Spleen (tissue), 11 donors: ENCODE measurements around the gene CRIP1. TPM values are rescaled to one million over a fixed set of nuclear protein-coding genes. Genes with fewer than 3 reads are reported as not detected.

ENCODE experiments used
- DNase-seq: peaks from one replicate; pipeline ENCODE4 v3.0.0-alpha.2; 2020
- H3K27ac ChIP-seq, 8 donors: fragments of 200-600 bp; sonication (generic) in 7 of 8; 1 replicate in 4 of 8; 2 replicates in 4 of 8; pipeline versions ENCODE4 v1.5.0 to v1.8.0; 2016 to 2021; ENCODE audit warnings: inconsistent platforms in 4 of 8, mild to moderate bottlenecking in 4 of 8, moderate library complexity in 1 of 8
- H3K27me3 ChIP-seq, 7 donors: fragments of 200-600 bp; sonication (generic) in 6 of 7; replicated peaks in 1 of 7; 1 replicate in 4 of 7; 2 replicates in 3 of 7; pipeline versions ENCODE4 v1.5.0 to v1.8.0; 2016 to 2021; ENCODE audit warnings: inconsistent platforms in 3 of 7, mild to moderate bottlenecking in 1 of 7
- H3K36me3 ChIP-seq, 6 donors: fragments of 200-600 bp; sonication (generic) in 5 of 6; 1 replicate in 4 of 6; 2 replicates in 2 of 6; pipeline versions ENCODE4 v1.5.0 to v1.8.0; 2016 to 2021; ENCODE audit warnings: inconsistent platforms in 2 of 6
- H3K4me1 ChIP-seq, 6 donors: fragments of 200-600 bp; sonication (generic) in 5 of 6; 1 replicate in 3 of 6; 2 replicates in 3 of 6; pipeline versions ENCODE4 v1.5.0 to v1.8.0; 2016 to 2021; ENCODE audit warnings: inconsistent platforms in 3 of 6
- H3K4me3 ChIP-seq, 8 donors: fragments of 200-600 bp; sonication (generic) in 7 of 8; 1 replicate in 4 of 8; 2 replicates in 4 of 8; pipeline versions ENCODE4 v1.5.0 to v1.8.0; 2016 to 2021; ENCODE audit warnings: inconsistent platforms in 4 of 8, mild to moderate bottlenecking in 4 of 8, moderate library complexity in 2 of 8
- H3K9me3 ChIP-seq, 8 donors: fragments of 200-600 bp; sonication (generic) in 7 of 8; 1 replicate in 4 of 8; 2 replicates in 4 of 8; pipeline versions ENCODE4 v1.5.0 to v1.8.0; 2016 to 2021; ENCODE audit warnings: inconsistent platforms in 4 of 8
- POLR2A ChIP-seq, 3 donors: fragments of 450-650 bp; IDR thresholded peaks; one replicate each; pipeline ENCODE4 v1.5.1; 2017; ENCODE audit warnings: antibody characterized with exemption in 3 of 3, mild to moderate bottlenecking in 1 of 3
- POLR2AphosphoS5 ChIP-seq, 3 donors: sonication (generic); formaldehyde crosslinking; IDR thresholded peaks; one replicate each; pipeline ENCODE4 v1.5.1; 2017; ENCODE audit warnings: antibody characterized with exemption in 3 of 3
- WGBS, 5 donors: extraction: QIAGEN DNeasy Blood & Tissue Kit in 3 of 5; methylation state at CpG; one replicate each; pipeline versions ENCODE4 v1.1.5 to v1.1.7; 2013 to 2018; 5-methylcytosine and 5-hydroxymethylcytosine counted together
- intact Hi-C: fragments of 100-400 bp; cut with DNase I; formaldehyde crosslinking; loops from one replicate; pipeline ENCODE4 v1.15.0; 2023; ENCODE audit warnings: low total_unique reads
- polyA plus RNA-seq, 3 donors: library from polyadenylated mRNA; stranded (reverse); fragments of 200-250 nt; gene quantifications; one replicate each; pipeline ENCODE4 v1.2.1, GENCODE V29; 2013
- total RNA-seq, 7 donors: library from RNA; depleted of rRNA in 3 of 7; stranded (reverse); fragments of >200 nt in 3 of 7; fragmentation: NEBNext Ultra II Directional in 4 of 7; extraction: Animal tissue kit (Norgen Biotek cat#: 25700) in 4 of 7; gene quantifications; one replicate each; pipeline versions ENCODE4 v1.1.0 to v1.2.1, GENCODE V29; 2016 to 2021
- TF ChIP-seq, protein P1 (sequence below), 11 experiments: fragments of 200-600 bp in 7 of 11; fragments of 450-650 bp in 4 of 11; sonication (generic) in 4 of 11; IDR thresholded peaks in 8 of 11; conservative IDR thresholded peaks in 3 of 11; 1 replicate in 7 of 11; 2 replicates in 4 of 11; pipeline versions ENCODE4 v1.4.0 to v1.8.0; 2016 to 2021; ENCODE audit warnings: antibody characterized with exemption in 11 of 11, inconsistent platforms in 4 of 11, mild to moderate bottlenecking in 1 of 11
- donor health status: healthy with polysubstance abuse.
- donor health status: DM: no; HTN: no; CAD: no; lungs with moderate emphysema.
- donor health status: DM: no; HTN: no; CAD: no.
- donor health status: Bipolar disorder and iron deficiency.
- donor health status: healthy.
- donor health status: DM: no; HTN: no; CAD: no.
- donor health status: DM: yes; HTN: yes; CAD: no.

The CRIP1 gene
- total and polyA plus RNA-seq, 10 donors = 20.5 to 349 (median 65.3) TPM

DNA sequence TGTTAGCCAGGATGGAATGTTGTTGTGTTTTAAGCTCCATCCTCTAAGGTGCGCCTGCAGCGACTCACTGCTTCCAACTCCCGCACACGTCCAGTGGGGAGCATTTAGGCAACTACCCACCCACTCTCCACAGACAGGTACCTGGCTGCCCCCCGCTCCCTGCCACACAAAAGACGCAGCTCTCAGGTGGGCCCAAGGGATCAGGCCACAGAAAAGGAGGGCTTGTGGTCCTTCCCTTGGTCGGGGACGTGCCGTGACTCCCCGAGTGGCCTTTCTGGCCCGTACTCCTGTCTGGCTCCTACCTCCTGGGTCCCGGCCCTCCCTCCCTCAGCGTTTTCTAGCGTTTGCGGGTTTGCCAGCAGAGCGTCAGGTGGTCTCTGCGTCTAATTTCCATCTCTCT, 20.6 kb downstream of the CRIP1 start:
- intact Hi-C loops = no loop called here
- WGBS, 5 donors = 61 to 68% (median 63%) methylated on average over 14 to 17 of the region's 17 CpGs

DNA sequence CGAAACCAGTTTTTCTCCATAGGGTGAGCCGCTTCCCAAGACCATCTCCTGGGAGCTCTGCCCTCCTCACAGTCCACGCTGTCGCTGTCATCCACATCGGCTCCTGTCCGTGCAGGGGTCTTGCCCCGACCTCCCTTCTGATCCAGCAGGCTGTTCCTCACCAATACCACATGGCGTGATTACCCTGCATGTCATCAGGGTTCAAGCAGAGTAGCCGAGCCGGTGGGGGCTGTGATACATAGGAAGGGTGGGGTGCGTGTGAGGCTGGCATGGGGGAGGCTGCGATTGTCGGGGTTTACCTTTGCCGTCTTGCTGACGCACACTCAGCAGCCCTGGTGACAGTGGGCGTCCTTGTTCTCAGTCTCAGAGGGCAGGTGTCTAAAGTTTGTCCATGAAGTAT, 21.4 kb downstream of the CRIP1 start:
- Histone ChIP-seq H3K27ac (no peak overlapping the region), H3K27me3 (peaks cover 0 to 58% (median 8%) of the 10 kb centered on the region in 7 donors), H3K4me3 (no peak overlapping the region), H3K4me1 (no peaks in the 10 kb centered on the region), H3K36me3 (no peaks in the 10 kb centered on the region), H3K9me3 (no peaks in the 10 kb centered on the region)
- intact Hi-C loops = no loop called here
- WGBS, 5 donors = 77 to 86% (median 84%) methylated on average over 15 to 16 of the region's 16 CpGs
- TF ChIP-seq POLR2AphosphoS5 (IDR thresholded peaks at IDR 0.05) (no peak), POLR2A (IDR thresholded peaks at IDR 0.05) (no peak)
- TF ChIP-seq, protein P1, sequence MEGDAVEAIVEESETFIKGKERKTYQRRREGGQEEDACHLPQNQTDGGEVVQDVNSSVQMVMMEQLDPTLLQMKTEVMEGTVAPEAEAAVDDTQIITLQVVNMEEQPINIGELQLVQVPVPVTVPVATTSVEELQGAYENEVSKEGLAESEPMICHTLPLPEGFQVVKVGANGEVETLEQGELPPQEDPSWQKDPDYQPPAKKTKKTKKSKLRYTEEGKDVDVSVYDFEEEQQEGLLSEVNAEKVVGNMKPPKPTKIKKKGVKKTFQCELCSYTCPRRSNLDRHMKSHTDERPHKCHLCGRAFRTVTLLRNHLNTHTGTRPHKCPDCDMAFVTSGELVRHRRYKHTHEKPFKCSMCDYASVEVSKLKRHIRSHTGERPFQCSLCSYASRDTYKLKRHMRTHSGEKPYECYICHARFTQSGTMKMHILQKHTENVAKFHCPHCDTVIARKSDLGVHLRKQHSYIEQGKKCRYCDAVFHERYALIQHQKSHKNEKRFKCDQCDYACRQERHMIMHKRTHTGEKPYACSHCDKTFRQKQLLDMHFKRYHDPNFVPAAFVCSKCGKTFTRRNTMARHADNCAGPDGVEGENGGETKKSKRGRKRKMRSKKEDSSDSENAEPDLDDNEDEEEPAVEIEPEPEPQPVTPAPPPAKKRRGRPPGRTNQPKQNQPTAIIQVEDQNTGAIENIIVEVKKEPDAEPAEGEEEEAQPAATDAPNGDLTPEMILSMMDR (IDR thresholded peaks at IDR 0.05 in 8 of 11, conservative IDR thresholded peaks at IDR 0.05 in 3 of 11) = no peak
- no peak for DNase-seq

More for the DNA sequence above, 20.6 kb downstream of the CRIP1 start:
- H3K36me3 ChIP-seq = no peaks in the 10 kb centered on the region
- H3K4me3 ChIP-seq = no peak overlapping the region
- peaks cover 0 to 58% (median 8%) of the 10 kb centered on the region in 7 donors for H3K27me3 ChIP-seq
- no peaks in the 10 kb centered on the region for H3K9me3 ChIP-seq
- no peaks in the 10 kb centered on the region for H3K4me1 ChIP-seq
- DNase-seq = no peak
- TF ChIP-seq, protein P1 (IDR thresholded peaks at IDR 0.05 in 8 of 11, conservative IDR thresholded peaks at IDR 0.05 in 3 of 11) = no peak
- TF ChIP-seq POLR2A (IDR thresholded peaks at IDR 0.05) (no peak), POLR2AphosphoS5 (IDR thresholded peaks at IDR 0.05) (no peak)
- no peak overlapping the region for H3K27ac ChIP-seq

DNA sequence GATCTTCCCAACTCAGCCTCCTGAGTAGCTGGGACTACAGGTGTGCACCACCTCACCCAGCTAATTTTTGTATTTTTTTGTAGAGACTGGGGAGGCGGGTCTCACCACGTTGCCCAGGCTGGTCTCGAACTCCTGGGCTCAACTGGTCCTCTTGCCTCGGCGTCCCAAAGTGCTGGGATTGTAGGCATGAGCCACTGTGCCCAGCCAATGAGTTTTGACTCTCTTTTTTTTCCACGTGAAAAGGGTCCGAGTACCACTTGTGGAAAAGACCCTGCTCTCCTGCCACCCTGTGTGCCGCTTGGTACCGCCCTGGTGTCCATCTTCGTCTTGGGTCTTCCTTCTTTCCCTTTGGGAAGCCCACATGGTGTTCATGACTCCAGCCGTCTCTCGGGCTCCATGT, 21.9 kb downstream of the CRIP1 start:
- H3K27me3 ChIP-seq = peaks cover 0 to 60% (median 8%) of the 10 kb centered on the region in 7 donors
- TF ChIP-seq, protein P1 (IDR thresholded peaks at IDR 0.05 in 8 of 11, conservative IDR thresholded peaks at IDR 0.05 in 3 of 11) = no peak
- TF ChIP-seq POLR2AphosphoS5 (IDR thresholded peaks at IDR 0.05) (no peak), POLR2A (IDR thresholded peaks at IDR 0.05) (no peak)
- DNase-seq = no peak
- 86 to 93% (median 91%) methylated on average over 12 of the region's 12 CpGs for WGBS, 5 donors
- no peaks in the 10 kb centered on the region for H3K36me3 ChIP-seq
- H3K4me3 ChIP-seq = no peak overlapping the region
- no peaks in the 10 kb centered on the region for H3K9me3 ChIP-seq
- intact Hi-C loops = no loop called here
- H3K27ac ChIP-seq = no peak overlapping the region
- H3K4me1 ChIP-seq = no peaks in the 10 kb centered on the region

DNA sequence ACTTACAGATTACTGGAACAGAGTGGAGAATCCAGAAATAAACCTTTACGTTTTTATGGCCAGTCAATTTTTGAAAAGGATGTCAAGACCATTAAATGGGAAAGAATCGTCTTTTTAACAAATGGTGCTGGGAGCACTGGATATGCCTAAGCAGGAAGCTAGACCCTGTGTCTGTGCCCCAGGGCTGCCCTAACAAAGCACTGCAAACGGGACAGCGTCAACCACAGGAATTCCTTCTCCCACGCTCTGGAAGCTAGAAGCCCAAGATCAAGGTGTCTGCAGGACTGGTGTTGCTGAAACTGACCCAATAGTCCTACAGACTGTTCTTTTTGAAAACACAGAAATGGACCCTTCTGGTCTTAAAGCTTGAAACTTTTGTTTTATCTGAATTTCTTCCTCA, 30.4 kb downstream of the CRIP1 start:
- Histone ChIP-seq H3K4me1 (no peaks in the 10 kb centered on the region), H3K27me3 (peaks cover 0 to 59% (median 3%) of the 10 kb centered on the region in 7 donors), H3K36me3 (no peaks in the 10 kb centered on the region), H3K27ac (no peak overlapping the region), H3K4me3 (no peak overlapping the region), H3K9me3 (no peaks in the 10 kb centered on the region)
- 46 to 58% (median 54%) methylated on average over 5 of the region's 5 CpGs for WGBS, 5 donors
- DNase-seq = no peak
- intact Hi-C loops = no loop called here
- TF ChIP-seq POLR2A (IDR thresholded peaks at IDR 0.05) = no peak
- TF ChIP-seq, protein P1 (IDR thresholded peaks at IDR 0.05 in 8 of 11, conservative IDR thresholded peaks at IDR 0.05 in 3 of 11) = no peak
- TF ChIP-seq POLR2AphosphoS5 (IDR thresholded peaks at IDR 0.05) = no peak
